ENCODE data around the gene NPM1.
A peak's percentile ranks its signal among the peaks of the same experiment; 100 is the strongest.

Gene NPM1

DNA sequence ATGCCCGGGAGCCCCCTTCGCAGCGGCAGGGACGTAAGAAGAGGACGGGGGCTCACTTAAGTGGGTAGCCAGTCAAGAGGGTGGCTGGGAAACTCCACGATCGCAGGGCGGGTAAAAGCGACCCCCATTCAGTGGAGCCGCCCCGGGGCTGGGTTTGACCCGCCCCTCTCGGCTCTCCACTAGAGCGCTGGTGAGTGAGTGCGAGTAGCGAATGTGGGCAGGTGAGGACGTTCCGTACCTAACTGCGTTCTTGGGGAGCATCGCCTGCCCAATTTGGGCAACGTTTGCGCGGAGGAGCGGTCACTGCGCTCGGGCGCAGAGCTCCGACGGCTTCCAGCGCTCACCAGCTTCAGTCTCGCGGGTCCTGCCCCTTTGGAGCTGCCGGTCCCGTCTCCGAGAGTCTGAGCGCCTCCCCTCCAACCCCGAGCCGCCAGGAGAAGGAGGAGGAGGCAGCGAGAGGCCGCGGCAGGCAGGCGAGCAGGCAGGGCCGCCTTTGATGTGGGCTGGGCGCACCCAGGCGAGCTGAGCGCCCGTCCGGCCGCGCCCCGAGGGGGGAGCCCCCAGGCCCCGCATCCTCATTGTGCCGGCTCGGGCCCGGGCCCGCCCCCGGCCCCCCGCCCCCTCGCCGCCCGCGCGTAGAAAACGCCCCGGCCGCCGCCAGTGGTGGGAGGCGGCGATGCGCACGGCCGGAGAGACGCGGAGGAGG lies 31.5 kb downstream of the NPM1 start, which contains the start of gene FGF18:
Gene FGF18 (plus strand): TSS at position 666 of the 706 bp plus-strand sequence. CDS start 553 bp downstream, outside the sequence.
- ChIA-PET POLR2A (interaction anchor here (0.6 to 1.8 kb wide), 3 partner anchors 31 to 493 kb away, joined by 3 to 7 read pairs (median 4); partner anchors contain the start of gene NPM1), CTCF (interaction anchor here (0.6 to 2.8 kb wide), 25 partner anchors 8 to 968 kb away, joined by 3 to 37 read pairs (median 4); no protein-coding TSS in a partner anchor)
- Histone ChIP-seq H3K27ac (ENCODE audit: extremely low read depth, low read depth, low read length) (no peak within 1 kb of the TSS; the same call in 1 of the 2 replicates), H3K9me3 (ENCODE audit: control insufficient read depth, insufficient read depth, low read depth, low read length) (no peaks in the 10 kb centered on the region), H3K4me1 (ENCODE audit: control insufficient read depth, insufficient read depth, low read length) (peaks cover 2% of the 10 kb centered on the region; the same call in 1 of the 2 replicates), H3K36me3 (ENCODE audit: control insufficient read depth in 2 of 2, insufficient read depth in 1 of 2, low read length in 2 of 2) (peaks cover 0 to 3% of the 10 kb centered on the region in 2 experiments; a peak in 1 of 3 replicates), H3K4me3 (ENCODE audit: low read depth, low read length) (peak within 1 kb of the TSS; percentile 49)
- TF ChIP-seq, protein P1, sequence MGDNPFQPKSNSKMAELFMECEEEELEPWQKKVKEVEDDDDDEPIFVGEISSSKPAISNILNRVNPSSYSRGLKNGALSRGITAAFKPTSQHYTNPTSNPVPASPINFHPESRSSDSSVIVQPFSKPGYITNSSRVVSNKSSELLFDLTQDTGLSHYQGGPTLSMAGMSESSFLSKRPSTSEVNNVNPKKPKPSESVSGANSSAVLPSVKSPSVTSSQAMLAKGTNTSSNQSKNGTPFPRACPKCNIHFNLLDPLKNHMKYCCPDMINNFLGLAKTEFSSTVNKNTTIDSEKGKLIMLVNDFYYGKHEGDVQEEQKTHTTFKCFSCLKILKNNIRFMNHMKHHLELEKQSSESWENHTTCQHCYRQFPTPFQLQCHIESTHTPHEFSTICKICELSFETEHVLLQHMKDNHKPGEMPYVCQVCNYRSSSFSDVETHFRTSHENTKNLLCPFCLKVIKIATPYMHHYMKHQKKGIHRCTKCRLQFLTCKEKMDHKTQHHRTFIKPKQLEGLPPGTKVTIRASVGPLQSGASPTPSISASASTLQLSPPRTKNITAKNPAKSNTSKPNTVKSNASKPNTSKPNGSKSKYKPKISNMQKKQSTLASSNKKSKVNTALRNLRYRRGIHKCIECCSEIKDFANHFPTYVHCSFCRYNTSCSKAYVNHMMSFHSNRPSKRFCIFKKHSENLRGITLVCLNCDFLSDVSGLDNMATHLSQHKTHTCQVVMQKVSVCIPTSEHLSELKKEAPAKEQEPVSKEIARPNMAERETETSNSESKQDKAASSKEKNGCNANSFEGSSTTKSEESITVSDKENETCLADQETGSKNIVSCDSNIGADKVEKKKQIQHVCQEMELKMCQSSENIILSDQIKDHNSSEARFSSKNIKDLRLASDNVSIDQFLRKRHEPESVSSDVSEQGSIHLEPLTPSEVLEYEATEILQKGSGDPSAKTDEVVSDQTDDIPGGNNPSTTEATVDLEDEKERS (tag by site-specific recombination; IDR thresholded peaks at IDR 0.05), result no peak
- TF ChIP-seq KLF1 (tag by site-specific recombination; IDR thresholded peaks at IDR 0.05) (peak; percentile 93), ZFHX2 (tag by site-specific recombination; conservative IDR thresholded peaks at IDR 0.05) (peak; percentile 61), FEZF1 (tag by site-specific recombination; IDR thresholded peaks at IDR 0.05) (no peak), ZFP41 (tag by site-specific recombination; IDR thresholded peaks at IDR 0.05; ENCODE audit: borderline replicate concordance) (no peak), ZBTB21 (tag by site-specific recombination; IDR thresholded peaks at IDR 0.05) (0 out of 2 replicates have a peak, but pooled peaks have one; percentile 20), ZNF202 (tag by site-specific recombination; IDR thresholded peaks at IDR 0.05; ENCODE audit: borderline replicate concordance) (no peak), ZNF292 (tag by site-specific recombination; IDR thresholded peaks at IDR 0.05; ENCODE audit: borderline replicate concordance, low read depth) (no peak), YY2 (tag by site-specific recombination; IDR thresholded peaks at IDR 0.05) (no peak), ZNF239 (tag by site-specific recombination; IDR thresholded peaks at IDR 0.05) (no peak), ZEB2 (tag by site-specific recombination; IDR thresholded peaks at IDR 0.05) (peak; percentile 76; the same call in 1 of the 2 replicates), ZNF600 (tag by site-specific recombination; IDR thresholded peaks at IDR 0.05) (no peak; the same call in 1 of the 2 replicates), ZNF24 (tag by site-specific recombination; IDR thresholded peaks at IDR 0.05) (no peak), SP3 (tag by site-specific recombination; IDR thresholded peaks at IDR 0.05) (peak; percentile 59; the same call in 1 of the 2 replicates), ZNF837 (tag by site-specific recombination; IDR thresholded peaks at IDR 0.05) (no peak), ZBTB10 (tag by site-specific recombination; IDR thresholded peaks at IDR 0.05) (peak; percentile 47; the same call in 1 of the 2 replicates), ZNF121 (tag by site-specific recombination; IDR thresholded peaks at IDR 0.05) (no peak), ZXDB (tag by site-specific recombination; IDR thresholded peaks at IDR 0.05) (no peak), KLF17 (tag by site-specific recombination; IDR thresholded peaks at IDR 0.05) (peak; percentile 49), ZNF335 (tag by site-specific recombination; conservative IDR thresholded peaks at IDR 0.05) (peak; percentile 78)
- TF ChIP-seq, protein P2, sequence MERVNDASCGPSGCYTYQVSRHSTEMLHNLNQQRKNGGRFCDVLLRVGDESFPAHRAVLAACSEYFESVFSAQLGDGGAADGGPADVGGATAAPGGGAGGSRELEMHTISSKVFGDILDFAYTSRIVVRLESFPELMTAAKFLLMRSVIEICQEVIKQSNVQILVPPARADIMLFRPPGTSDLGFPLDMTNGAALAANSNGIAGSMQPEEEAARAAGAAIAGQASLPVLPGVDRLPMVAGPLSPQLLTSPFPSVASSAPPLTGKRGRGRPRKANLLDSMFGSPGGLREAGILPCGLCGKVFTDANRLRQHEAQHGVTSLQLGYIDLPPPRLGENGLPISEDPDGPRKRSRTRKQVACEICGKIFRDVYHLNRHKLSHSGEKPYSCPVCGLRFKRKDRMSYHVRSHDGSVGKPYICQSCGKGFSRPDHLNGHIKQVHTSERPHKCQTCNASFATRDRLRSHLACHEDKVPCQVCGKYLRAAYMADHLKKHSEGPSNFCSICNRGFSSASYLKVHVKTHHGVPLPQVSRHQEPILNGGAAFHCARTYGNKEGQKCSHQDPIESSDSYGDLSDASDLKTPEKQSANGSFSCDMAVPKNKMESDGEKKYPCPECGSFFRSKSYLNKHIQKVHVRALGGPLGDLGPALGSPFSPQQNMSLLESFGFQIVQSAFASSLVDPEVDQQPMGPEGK (tag by site-specific recombination; IDR thresholded peaks at IDR 0.05), result peak; percentile 84; the same call in 1 of the 2 replicates
- TF ChIP-seq, protein P3, sequence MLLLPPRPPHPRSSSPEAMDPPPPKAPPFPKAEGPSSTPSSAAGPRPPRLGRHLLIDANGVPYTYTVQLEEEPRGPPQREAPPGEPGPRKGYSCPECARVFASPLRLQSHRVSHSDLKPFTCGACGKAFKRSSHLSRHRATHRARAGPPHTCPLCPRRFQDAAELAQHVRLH (tag by site-specific recombination; IDR thresholded peaks at IDR 0.05), result 0 out of 2 replicates have a peak, but pooled peaks have one; percentile 28
- TF ChIP-seq, protein P4, sequence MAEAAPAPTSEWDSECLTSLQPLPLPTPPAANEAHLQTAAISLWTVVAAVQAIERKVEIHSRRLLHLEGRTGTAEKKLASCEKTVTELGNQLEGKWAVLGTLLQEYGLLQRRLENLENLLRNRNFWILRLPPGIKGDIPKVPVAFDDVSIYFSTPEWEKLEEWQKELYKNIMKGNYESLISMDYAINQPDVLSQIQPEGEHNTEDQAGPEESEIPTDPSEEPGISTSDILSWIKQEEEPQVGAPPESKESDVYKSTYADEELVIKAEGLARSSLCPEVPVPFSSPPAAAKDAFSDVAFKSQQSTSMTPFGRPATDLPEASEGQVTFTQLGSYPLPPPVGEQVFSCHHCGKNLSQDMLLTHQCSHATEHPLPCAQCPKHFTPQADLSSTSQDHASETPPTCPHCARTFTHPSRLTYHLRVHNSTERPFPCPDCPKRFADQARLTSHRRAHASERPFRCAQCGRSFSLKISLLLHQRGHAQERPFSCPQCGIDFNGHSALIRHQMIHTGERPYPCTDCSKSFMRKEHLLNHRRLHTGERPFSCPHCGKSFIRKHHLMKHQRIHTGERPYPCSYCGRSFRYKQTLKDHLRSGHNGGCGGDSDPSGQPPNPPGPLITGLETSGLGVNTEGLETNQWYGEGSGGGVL (tag by site-specific recombination; IDR thresholded peaks at IDR 0.05), result peak; percentile 49; the same call in 1 of the 2 replicates
